Astrocyte (in vitro differentiated cells and primary cell): Measurements from ENCODE around the gene ACSF3. TPM values are rescaled to one million over a fixed set of nuclear protein-coding genes. Genes with fewer than 3 reads are reported as not detected.

Experiments used
- DNase-seq: peaks from one replicate; pipeline ENCODE4 v3.0.0-alpha.2; 2010; ENCODE audit warnings: low read depth
- FAIRE-seq: peaks from 2 replicates; lab custom pipeline; 2011; peaks lifted over from hg19 to GRCh38; lab: Jason Lieb, UNC
- H2AFZ ChIP-seq: 2 replicates; pipeline ENCODE4 v1.6.0; 2012; ENCODE audit warnings: low read depth, low read length, inconsistent platforms
- H3K27ac ChIP-seq: 2 replicates; pipeline ENCODE4 v1.5.1; 2011; ENCODE audit warnings: low read depth, low read length, inconsistent platforms
- H3K27me3 ChIP-seq: 2 replicates; pipeline ENCODE4 v1.6.0; 2011; ENCODE audit warnings: low read length, inconsistent platforms; ENCODE audit not compliant: insufficient read depth
- H3K36me3 ChIP-seq: 2 replicates; pipeline ENCODE4 v1.5.1; 2011; ENCODE audit warnings: low read length, inconsistent platforms; ENCODE audit not compliant: insufficient read depth
- H3K4me1 ChIP-seq: 2 replicates; pipeline ENCODE4 v1.5.1; 2011; ENCODE audit warnings: low read length, inconsistent platforms; ENCODE audit not compliant: insufficient read depth
- H3K4me2 ChIP-seq: 2 replicates; pipeline ENCODE4 v1.6.0; 2012; ENCODE audit warnings: low read length, inconsistent platforms
- H3K4me3 ChIP-seq: 2 replicates; pipeline ENCODE4 v1.5.1; 2011; ENCODE audit warnings: low read depth, mild to moderate bottlenecking, low read length, inconsistent platforms; ENCODE audit not compliant: insufficient read depth
- H3K79me2 ChIP-seq: 2 replicates; pipeline ENCODE4 v1.6.0; 2012; ENCODE audit warnings: mild to moderate bottlenecking, low read length, inconsistent platforms; ENCODE audit not compliant: insufficient read depth
- H3K9ac ChIP-seq: 2 replicates; pipeline ENCODE4 v1.6.0; 2012; ENCODE audit warnings: mild to moderate bottlenecking, low read length, inconsistent platforms
- H3K9me3 ChIP-seq: 2 replicates; pipeline ENCODE4 v1.5.1; 2012; ENCODE audit warnings: low read depth, mild to moderate bottlenecking, low read length, inconsistent platforms; ENCODE audit not compliant: insufficient read depth
- H4K20me1 ChIP-seq: 2 replicates; pipeline ENCODE4 v1.6.0; 2012; ENCODE audit warnings: low read length, inconsistent platforms; ENCODE audit not compliant: insufficient read depth
- H3K27ac Mint-ChIP-seq: one replicate; pipeline ENCODE4 v1.8.0; 2021; ENCODE audit warnings: mild to moderate bottlenecking, mixed read lengths; ENCODE audit not compliant: unreplicated experiment
- H3K27me3 Mint-ChIP-seq: one replicate; pipeline ENCODE4 v1.8.0; 2021; ENCODE audit warnings: low read depth, mixed read lengths; ENCODE audit not compliant: unreplicated experiment
- H3K36me3 Mint-ChIP-seq: one replicate; pipeline ENCODE4 v1.8.0; 2021; ENCODE audit warnings: low read depth, mixed read lengths; ENCODE audit not compliant: unreplicated experiment
- H3K4me1 Mint-ChIP-seq: one replicate; pipeline ENCODE4 v1.8.0; 2021; ENCODE audit warnings: low read depth, mixed read lengths; ENCODE audit not compliant: unreplicated experiment
- H3K4me3 Mint-ChIP-seq: one replicate; pipeline ENCODE4 v1.8.0; 2021; ENCODE audit warnings: mild to moderate bottlenecking, moderate library complexity, mixed read lengths; ENCODE audit not compliant: unreplicated experiment
- H3K9me3 Mint-ChIP-seq: one replicate; pipeline ENCODE4 v1.8.0; 2021; ENCODE audit warnings: mild to moderate bottlenecking, mixed read lengths; ENCODE audit not compliant: unreplicated experiment
- CTCF ChIP-seq: IDR thresholded peaks from 2 replicates; pipeline ENCODE4 v1.5.1; 2011; ENCODE audit warnings: low read depth, mild to moderate bottlenecking, inconsistent platforms, low read length, moderate library complexity; ENCODE audit not compliant: insufficient read depth
- EZH2 ChIP-seq: IDR thresholded peaks from 2 replicates; pipeline ENCODE4 v1.6.1; 2012; ENCODE audit warnings: mild to moderate bottlenecking, low read length, inconsistent platforms; ENCODE audit not compliant: insufficient read depth
- total RNA-seq: library from RNA; stranded (reverse); gene quantifications from 2 replicates; pipeline ENCODE4 v1.2.1, GENCODE V29; 2021

The ACSF3 gene
- total RNA-seq, 1 donor from 2014 or later, result 17.0 TPM

GRCh38 chr16:89200124-89200849 is 106.6 kb downstream of the ACSF3 start, which contains the start of gene SLC22A31:
Gene SLC22A31 (minus strand): TSS chr16:89200537. CDS start chr16:89200501, 36 bp downstream.
- H3K4me3 ChIP-seq, result no peak within 1 kb of the TSS

GRCh38 chr16:89200850-89201411 is 107.3 kb downstream of the ACSF3 start:
- Histone ChIP-seq H3K9ac (no peak overlapping the region), H4K20me1 (no peaks in the 10 kb centered on the region), H3K4me1 (no peaks in the 10 kb centered on the region), H3K4me3 (no peak overlapping the region), H3K79me2 (no peaks in the 10 kb centered on the region), H2AFZ (peak overlapping the region; percentile 34), H3K27ac (no peak overlapping the region), H3K9me3 (peaks cover 4% of the 10 kb centered on the region), H3K27me3 (peaks cover 29% of the 10 kb centered on the region), H3K36me3 (no peaks in the 10 kb centered on the region), H3K4me2 (peak overlapping the region; percentile 74)
- Mint-ChIP-seq H3K36me3 (no peaks in the 10 kb centered on the region), H3K9me3 (peaks cover 9% of the 10 kb centered on the region), H3K27ac (no peak overlapping the region), H3K4me1 (no peaks in the 10 kb centered on the region), H3K27me3 (peaks cover 37% of the 10 kb centered on the region), H3K4me3 (no peak overlapping the region)
- FAIRE-seq, result no peak
- TF ChIP-seq CTCF (no peak), EZH2 (peak; percentile 97)
- DNase-seq, result no peak

More at GRCh38 chr16:89200124-89200849, 106.6 kb downstream of the ACSF3 start, which contains the start of gene SLC22A31:
- Histone ChIP-seq H3K27ac (no peak within 1 kb of the TSS), H3K79me2 (no peaks in the 10 kb centered on the region), H3K4me2 (peak within 1 kb of the TSS; percentile 74), H4K20me1 (no peaks in the 10 kb centered on the region), H3K9ac (no peak within 1 kb of the TSS), H3K4me1 (no peaks in the 10 kb centered on the region), H3K36me3 (no peaks in the 10 kb centered on the region), H3K9me3 (peaks cover 4% of the 10 kb centered on the region), H2AFZ (peak within 1 kb of the TSS; percentile 34), H3K27me3 (peaks cover 29% of the 10 kb centered on the region)
- no peaks in the 10 kb centered on the region for H3K4me1 Mint-ChIP-seq
- H3K4me3 Mint-ChIP-seq, result peak within 1 kb of the TSS; percentile 20
- DNase-seq, result no peak
- peaks cover 9% of the 10 kb centered on the region for H3K9me3 Mint-ChIP-seq
- no peaks in the 10 kb centered on the region for H3K36me3 Mint-ChIP-seq
- no peak within 1 kb of the TSS for H3K27ac Mint-ChIP-seq
- TF ChIP-seq EZH2, result peak; percentile 5
- no peak for TF ChIP-seq CTCF
- peaks cover 37% of the 10 kb centered on the region for H3K27me3 Mint-ChIP-seq
- FAIRE-seq, result no peak
